ENCODE measurements around the gene CDKN2A. TPM values are rescaled to one million over a fixed set of nuclear protein-coding genes. Genes with fewer than 3 reads are reported as not detected.

CDKN2A gene
- total RNA-seq, 4 donors from 2014 or later, result 2.2 to 8.6 TPM; not detected in 2

GRCh38 chr9:22040760-22041159 is 46.6 kb upstream of the CDKN2A start:
- intact Hi-C loops (cut with DNase I; ENCODE audit: low total_unique reads) (no loop called here), in situ Hi-C loops (cut with MboI; ENCODE audit: low pct_ligation_motif_present in 1 of 4, low pct_unique_long_range_greater_than_20kb in 1 of 4, low sequenced_read_pairs in 3 of 4) (loop anchor here in 1 of 4 donors (25.0 kb wide), 1 partner anchor 422 kb away; no protein-coding TSS in a partner anchor)
- H3K36me3 ChIP-seq, result no peaks in the 10 kb centered on the region
- no peak for DNase-seq
- 13 to 38% methylated on average over 1 of the region's 1 CpG for WGBS, 2 donors (ENCODE audit: low coverage in 1 of 2)
- peaks cover 0 to 55% (median 30%) of the 10 kb centered on the region in 4 donors for H3K4me1 ChIP-seq
- H3K4me3 ChIP-seq, result no peak overlapping the region
- TF ChIP-seq CTCF (IDR thresholded peaks at IDR 0.05), result no peak
- no peak for TF ChIP-seq POLR2A (IDR thresholded peaks at IDR 0.05)
- TF ChIP-seq POLR2AphosphoS5 (IDR thresholded peaks at IDR 0.05), result no peak
- TF ChIP-seq EP300 (IDR thresholded peaks at IDR 0.05; ENCODE audit: low read depth), result no peak
- H3K27me3 ChIP-seq, result no peaks in the 10 kb centered on the region
- H3K9me3 ChIP-seq, result no peaks in the 10 kb centered on the region
- peak overlapping the region; percentile 60 to 78 (median 76) for H3K27ac ChIP-seq

- Histone ChIP-seq H3K27me3 (no peaks in the 10 kb centered on the region), H3K9me3 (no peaks in the 10 kb centered on the region), H3K27ac (peak overlapping the region in 3 of 4 donors; percentile 75 to 78 (median 77)), H3K36me3 (no peaks in the 10 kb centered on the region), H3K4me1 (peaks cover 0 to 50% (median 30%) of the 10 kb centered on the region in 4 donors), H3K4me3 (no peak overlapping the region)
- WGBS, 2 donors (ENCODE audit: low coverage in 1 of 2), result 42 to 50% methylated on average over 3 of the region's 3 CpGs
- intact Hi-C loops (cut with DNase I; ENCODE audit: low total_unique reads), result no loop called here
- DNase-seq, result no peak
- TF ChIP-seq POLR2AphosphoS5 (IDR thresholded peaks at IDR 0.05), result no peak
- no peak for TF ChIP-seq POLR2A (IDR thresholded peaks at IDR 0.05)
- TF ChIP-seq EP300 (IDR thresholded peaks at IDR 0.05; ENCODE audit: low read depth), result no peak
- no peak for TF ChIP-seq CTCF (IDR thresholded peaks at IDR 0.05)
- in situ Hi-C loops (cut with MboI; ENCODE audit: low pct_ligation_motif_present in 1 of 4, low pct_unique_long_range_greater_than_20kb in 1 of 4, low sequenced_read_pairs in 3 of 4), result loop anchor here in 1 of 4 donors (25.0 kb wide), 1 partner anchor 423 kb away; no protein-coding TSS in a partner anchor
Measured at GRCh38 chr9:22039258-22039657, 45.1 kb upstream of the CDKN2A start.

GRCh38 chr9:22037954-22038690 is 43.9 kb upstream of the CDKN2A start:
- Histone ChIP-seq H3K9me3 (no peaks in the 10 kb centered on the region), H3K36me3 (no peaks in the 10 kb centered on the region), H3K27ac (peak overlapping the region; percentile 22 to 78 (median 65)), H3K27me3 (no peaks in the 10 kb centered on the region), H3K4me1 (peaks cover 0 to 48% (median 29%) of the 10 kb centered on the region in 4 donors), H3K4me3 (no peak overlapping the region)
- 13 to 15% methylated on average over 2 of the region's 2 CpGs for WGBS, 2 donors (ENCODE audit: low coverage in 1 of 2)
- no peak for DNase-seq
- in situ Hi-C loops (cut with MboI; ENCODE audit: low pct_ligation_motif_present in 1 of 4, low pct_unique_long_range_greater_than_20kb in 1 of 4, low sequenced_read_pairs in 3 of 4), result loop anchor here in 1 of 4 donors (25.0 kb wide), 1 partner anchor 424 kb away; no protein-coding TSS in a partner anchor
- peak in 1 of 3 donors; percentile 70 for TF ChIP-seq POLR2AphosphoS5 (IDR thresholded peaks at IDR 0.05)
- TF ChIP-seq EP300 (IDR thresholded peaks at IDR 0.05; ENCODE audit: low read depth), result no peak
- TF ChIP-seq CTCF (IDR thresholded peaks at IDR 0.05), result peak; percentile 44 to 70 (median 52)
- intact Hi-C loops (cut with DNase I; ENCODE audit: low total_unique reads), result no loop called here

GRCh38 chr9:22036866-22037626 is 42.9 kb upstream of the CDKN2A start:
- in situ Hi-C loops (cut with MboI; ENCODE audit: low pct_ligation_motif_present in 1 of 4, low pct_unique_long_range_greater_than_20kb in 1 of 4, low sequenced_read_pairs in 3 of 4), result loop anchor here in 1 of 4 donors (25.0 kb wide), 1 partner anchor 425 kb away; no protein-coding TSS in a partner anchor
- intact Hi-C loops (cut with DNase I; ENCODE audit: low total_unique reads), result no loop called here
- Histone ChIP-seq H3K27ac (peak overlapping the region; percentile 22 to 78 (median 65)), H3K4me3 (no peak overlapping the region), H3K9me3 (no peaks in the 10 kb centered on the region), H3K27me3 (no peaks in the 10 kb centered on the region), H3K4me1 (peaks cover 0 to 41% (median 23%) of the 10 kb centered on the region in 4 donors), H3K36me3 (no peaks in the 10 kb centered on the region)
- no peak for TF ChIP-seq POLR2AphosphoS5 (IDR thresholded peaks at IDR 0.05)
- TF ChIP-seq EP300 (IDR thresholded peaks at IDR 0.05; ENCODE audit: low read depth), result no peak
- no peak for DNase-seq
- 70 to 76% methylated on average over 4 of the region's 4 CpGs for WGBS, 2 donors (ENCODE audit: low coverage in 1 of 2)

All from transverse colon (tissue), 4 donors.